WTC11 (cell line): ENCODE measurements around the gene NCBP3.

Experiments
- ATF2 ChIP-seq: sonication (generic); formaldehyde crosslinking; IDR thresholded peaks from 2 replicates; pipeline ENCODE4 v1.8.1; 2022; ENCODE audit warnings: low read depth, missing genetic modification reagents, borderline replicate concordance
- CREM ChIP-seq: sonication (generic); formaldehyde crosslinking; IDR thresholded peaks from 2 replicates; pipeline ENCODE4 v1.8.1; 2022; ENCODE audit warnings: mild to moderate bottlenecking, missing genetic modification reagents, moderate library complexity
- CTCF ChIP-seq: fragments of 200-600 bp; IDR thresholded peaks from 2 replicates; pipeline ENCODE4 v1.8.0; 2022; ENCODE audit warnings: antibody characterized with exemption
- JUN ChIP-seq: sonication (generic); formaldehyde crosslinking; IDR thresholded peaks from 2 replicates; pipeline ENCODE4 v1.8.0; 2023; ENCODE audit warnings: mild to moderate bottlenecking, missing genetic modification reagents
- MLX ChIP-seq: sonication (generic); formaldehyde crosslinking; IDR thresholded peaks from 2 replicates; pipeline ENCODE4 v1.8.1; 2023; ENCODE audit warnings: mild to moderate bottlenecking, missing genetic modification reagents, moderate library complexity
- MYBL2 ChIP-seq: sonication (generic); formaldehyde crosslinking; IDR thresholded peaks from 2 replicates; pipeline ENCODE4 v1.8.1; 2023; ENCODE audit warnings: mild to moderate bottlenecking, moderate library complexity, missing genetic modification reagents
- NFE2L1 ChIP-seq: sonication (generic); formaldehyde crosslinking; IDR thresholded peaks from 2 replicates; pipeline ENCODE4 v1.8.1; 2023; ENCODE audit warnings: missing genetic modification reagents
- NR1H2 ChIP-seq: sonication (generic); formaldehyde crosslinking; IDR thresholded peaks from 2 replicates; pipeline ENCODE4 v1.9.0; 2021; ENCODE audit warnings: mild to moderate bottlenecking, moderate library complexity, missing genetic modification reagents
- PRDM15 ChIP-seq: sonication (generic); formaldehyde crosslinking; IDR thresholded peaks from 2 replicates; pipeline ENCODE4 v1.8.0; 2022; ENCODE audit warnings: missing genetic modification reagents

- TF ChIP-seq ATF2 (CRISPR knock-in tag) = no peak
- no peak for TF ChIP-seq MYBL2 (CRISPR knock-in tag)
- TF ChIP-seq CTCF = no peak
- TF ChIP-seq NR1H2 (CRISPR knock-in tag) = no peak
- TF ChIP-seq MLX (CRISPR knock-in tag) = no peak
- TF ChIP-seq NFE2L1 = no peak
- no peak for TF ChIP-seq CREM (CRISPR knock-in tag)
- no peak for TF ChIP-seq JUN (CRISPR knock-in tag)
- TF ChIP-seq PRDM15 (CRISPR knock-in tag) = no peak
Observed at GRCh38 chr17:3801347-3801746, 44.7 kb downstream of the NCBP3 start.
